HL-60 (cell line): ENCODE data around the gene ADD1.

Experiments
- CTCF ChIP-seq: IDR thresholded peaks from one replicate; pipeline ENCODE4 v1.5.1; 2011; ENCODE audit warnings: low read length, control low read depth, inconsistent platforms; ENCODE audit not compliant: insufficient read depth
- GABPA ChIP-seq: IDR thresholded peaks from 2 replicates; pipeline ENCODE4 v1.6.1; 2012; ENCODE audit warnings: low read depth

GRCh38 chr4:2930758-2931511, 87.3 kb downstream of the ADD1 start:
- TF ChIP-seq CTCF (no peak), GABPA (no peak)
